COR-L47 (cell line): ENCODE results near the gene EXOC3.
"Not testable (repeated sequence)": the region's sequence is repeated elsewhere in the genome, so short reads cannot be mapped to it uniquely, and the experiment has no call there.

Experiments
- DNase-seq: peaks from one replicate; lab custom pipeline; 2025; lab: John Stamatoyannopoulos, UW

EXOC3 gene

GRCh38 chr5:442335-443238 lies at the start of gene EXOC3:
EXOC3 (plus strand) TSS chr5:443176; CDS start chr5:446206, 3,030 bp downstream.
- DNase-seq, result peak; percentile 60

- no peak for DNase-seq
These were observed 49.1 kb upstream of the EXOC3 start for GRCh38 chr5:393846-394275.

DNA sequence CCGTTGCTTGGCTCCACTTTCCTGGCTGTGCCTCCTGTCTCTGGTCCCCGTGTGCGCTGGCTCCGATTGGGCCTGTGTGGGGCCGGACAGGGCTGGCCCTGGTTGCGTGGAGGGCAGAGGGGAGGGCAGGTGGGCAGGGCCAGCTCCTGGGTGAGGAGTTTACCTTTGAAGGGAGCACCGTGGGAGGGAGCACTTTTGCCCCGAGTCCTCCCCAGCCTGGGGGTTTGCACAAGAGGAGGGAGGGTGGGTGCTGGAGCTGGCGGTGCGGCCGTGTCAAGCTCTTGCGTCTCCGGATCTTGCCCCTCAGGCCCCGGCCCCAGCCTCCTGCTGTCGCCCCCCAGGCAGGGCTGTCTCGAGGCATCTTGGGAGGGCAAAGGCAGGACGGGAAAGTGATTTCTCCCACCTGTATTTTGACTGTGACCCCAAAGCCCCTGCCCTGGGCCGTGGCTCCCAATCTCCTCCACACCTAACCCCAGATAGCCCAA lies 48.3 kb upstream of the EXOC3 start:
- DNase-seq, result no peak

- DNase-seq, result no peak
These were observed 47.6 kb upstream of the EXOC3 start for GRCh38 chr5:395156-395920.

DNA sequence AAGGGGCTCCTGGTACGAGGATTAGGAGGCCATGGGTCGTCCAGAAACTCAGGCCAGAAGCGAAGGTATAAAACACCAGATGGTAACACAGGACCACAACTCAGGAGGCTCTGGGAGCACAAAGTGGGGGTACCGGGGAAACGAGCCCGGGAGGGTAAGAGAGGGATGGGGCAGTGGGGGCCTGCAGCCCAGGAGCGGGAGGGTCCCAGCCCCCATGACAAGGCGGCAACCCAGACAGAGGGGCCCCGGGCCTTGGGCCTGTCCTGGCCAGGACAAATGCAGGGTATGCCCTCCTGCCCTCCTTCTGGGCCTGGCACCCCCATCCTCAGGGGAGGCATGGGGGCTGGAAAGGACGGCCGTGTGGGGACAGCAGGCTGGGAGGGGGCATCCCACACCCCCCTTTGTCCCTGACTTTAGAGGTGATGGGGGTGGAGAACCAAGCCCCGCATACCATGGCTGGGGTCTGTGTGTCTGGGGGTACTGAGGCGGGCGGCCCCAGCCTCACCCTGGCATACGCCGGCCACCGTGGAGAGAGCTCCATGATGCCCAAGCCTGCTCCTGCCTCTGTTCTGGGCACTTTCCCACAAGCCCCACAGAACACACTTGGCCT lies 47.0 kb upstream of the EXOC3 start:
- DNase-seq, result no peak

DNA sequence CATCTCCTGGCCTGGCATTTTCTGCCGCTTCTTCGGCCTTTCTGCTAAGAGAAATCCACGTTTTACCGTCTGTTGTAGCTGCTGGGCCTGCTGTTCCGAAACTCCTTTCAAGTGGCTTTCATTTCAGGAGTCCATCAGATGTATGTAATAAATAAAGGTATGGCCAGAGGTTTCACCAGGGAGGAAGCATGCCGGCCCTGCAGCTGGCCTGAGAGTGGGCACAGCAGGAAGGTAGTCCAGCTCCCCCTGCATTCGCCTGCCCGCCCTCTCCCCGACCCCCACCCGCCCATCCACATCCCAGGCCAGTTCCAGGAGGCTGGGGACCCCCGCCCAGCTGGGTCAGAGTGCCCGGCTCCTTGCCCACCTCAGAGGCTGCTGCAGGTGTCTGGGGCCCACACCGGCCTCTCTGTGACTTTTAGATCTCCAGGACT lies 46.4 kb upstream of the EXOC3 start:
- DNase-seq, result no peak

DNA sequence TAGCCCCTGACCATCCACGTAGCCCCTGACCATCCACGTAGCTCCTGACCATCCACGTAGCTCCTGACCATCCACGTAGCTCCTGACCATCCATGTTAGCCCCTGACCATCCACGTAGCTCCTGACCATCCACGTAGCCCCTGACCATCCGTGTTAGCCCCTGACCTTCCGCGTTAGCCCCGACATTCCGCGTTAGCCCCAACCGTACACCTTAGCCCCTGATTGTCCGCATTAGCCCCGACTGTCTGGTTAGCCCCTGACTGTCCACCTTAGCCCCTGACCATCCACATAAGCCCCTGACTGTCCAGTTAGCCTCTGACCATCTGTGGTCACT lies 44.9 kb upstream of the EXOC3 start:
- not testable (repeated sequence) for DNase-seq

- no peak for DNase-seq
These were observed 44.3 kb upstream of the EXOC3 start for GRCh38 chr5:398475-399295.

DNA sequence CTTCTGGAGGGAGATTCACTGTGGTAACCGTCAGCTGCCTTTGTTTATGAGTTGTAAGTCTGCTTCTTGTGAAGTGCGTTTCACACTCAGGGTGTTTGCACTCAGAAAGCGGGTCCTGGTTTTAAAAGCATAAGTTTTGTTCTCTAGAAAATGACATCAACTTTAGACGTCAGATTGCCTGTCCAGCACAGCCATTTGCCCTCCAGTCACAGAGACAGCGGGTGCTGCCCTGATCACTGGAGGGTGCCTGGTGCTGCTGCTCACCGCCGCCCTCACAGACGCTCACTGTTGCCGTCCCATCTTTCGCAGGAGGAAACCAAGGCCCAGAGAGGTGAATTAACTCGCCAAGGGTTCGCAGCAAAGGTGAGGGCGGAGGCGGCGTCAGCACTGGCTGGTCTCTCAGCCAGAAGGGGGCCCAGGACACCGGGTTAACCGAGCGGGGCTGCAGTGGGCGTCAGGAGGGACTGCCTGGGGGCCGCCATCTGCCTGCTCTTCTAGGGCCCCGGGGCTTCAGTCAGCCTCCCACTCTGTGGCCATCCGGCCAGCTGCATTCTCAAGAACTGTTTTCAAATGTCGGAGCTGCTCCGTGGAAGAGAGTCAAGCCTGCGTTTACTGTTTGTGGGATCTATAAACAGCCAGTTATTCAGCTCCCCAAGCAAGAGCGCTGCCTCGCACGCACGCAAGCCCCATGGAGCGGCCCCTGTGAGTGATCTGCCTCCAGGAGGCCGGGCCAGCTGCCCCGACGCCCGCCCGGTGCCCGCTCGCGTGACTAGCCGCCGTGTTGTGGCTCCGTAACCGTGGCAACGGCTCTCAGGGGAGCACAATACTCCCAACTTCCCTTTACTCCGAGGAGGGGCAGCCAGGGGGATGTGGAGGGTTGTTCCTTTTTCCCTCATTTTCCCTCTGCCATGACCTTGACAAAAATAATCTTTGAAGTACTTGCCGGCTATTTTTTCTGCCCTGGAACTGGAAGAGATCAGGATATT lies 43.4 kb upstream of the EXOC3 start:
- peak; percentile 97 for DNase-seq

DNA sequence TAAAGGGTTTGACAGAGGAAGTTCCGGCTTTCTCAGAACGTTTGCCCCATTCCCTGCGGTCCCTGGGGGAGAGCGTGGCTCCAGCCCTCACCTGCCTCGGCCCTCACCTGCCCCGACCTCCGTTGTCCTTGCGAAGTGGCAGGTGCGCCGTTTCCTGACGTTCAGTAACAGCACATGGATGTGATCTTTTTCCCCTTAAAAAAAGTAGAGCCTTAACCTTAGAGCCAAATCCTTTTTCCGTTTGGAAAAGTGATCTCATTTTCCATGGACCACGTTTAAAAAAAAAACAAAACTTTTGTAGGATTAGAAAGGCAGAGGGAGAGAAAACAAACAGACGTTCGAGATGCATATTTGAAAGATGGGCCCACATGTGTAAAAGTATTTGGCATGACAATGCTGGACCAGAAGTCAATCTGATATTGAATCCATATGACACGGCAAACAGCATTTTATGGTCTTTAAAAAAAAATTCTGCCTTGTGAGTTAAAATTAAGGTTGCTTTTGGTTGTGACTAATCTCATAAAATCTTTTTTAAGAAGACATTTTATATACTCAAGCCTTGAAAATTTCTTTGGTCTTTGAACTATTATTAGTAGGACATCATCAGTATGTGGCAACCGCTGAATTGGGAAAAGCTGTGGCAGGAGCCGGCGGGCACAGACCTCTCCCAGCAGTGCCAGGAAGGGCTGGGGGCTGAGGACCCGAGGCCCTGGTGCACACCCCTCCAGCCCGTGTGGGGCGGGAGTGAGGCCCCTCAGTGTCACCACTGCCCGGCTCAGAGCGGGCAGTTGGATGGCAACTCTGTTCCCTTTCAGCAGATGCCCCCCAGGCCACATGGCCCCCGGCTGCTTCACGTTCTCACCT lies 42.5 kb upstream of the EXOC3 start:
- DNase-seq, result no peak

GRCh38 chr5:401146-402034 lies 41.6 kb upstream of the EXOC3 start:
- DNase-seq, result no peak

GRCh38 chr5:402219-402614 lies 40.8 kb upstream of the EXOC3 start:
- DNase-seq, result not testable (repeated sequence)

DNA sequence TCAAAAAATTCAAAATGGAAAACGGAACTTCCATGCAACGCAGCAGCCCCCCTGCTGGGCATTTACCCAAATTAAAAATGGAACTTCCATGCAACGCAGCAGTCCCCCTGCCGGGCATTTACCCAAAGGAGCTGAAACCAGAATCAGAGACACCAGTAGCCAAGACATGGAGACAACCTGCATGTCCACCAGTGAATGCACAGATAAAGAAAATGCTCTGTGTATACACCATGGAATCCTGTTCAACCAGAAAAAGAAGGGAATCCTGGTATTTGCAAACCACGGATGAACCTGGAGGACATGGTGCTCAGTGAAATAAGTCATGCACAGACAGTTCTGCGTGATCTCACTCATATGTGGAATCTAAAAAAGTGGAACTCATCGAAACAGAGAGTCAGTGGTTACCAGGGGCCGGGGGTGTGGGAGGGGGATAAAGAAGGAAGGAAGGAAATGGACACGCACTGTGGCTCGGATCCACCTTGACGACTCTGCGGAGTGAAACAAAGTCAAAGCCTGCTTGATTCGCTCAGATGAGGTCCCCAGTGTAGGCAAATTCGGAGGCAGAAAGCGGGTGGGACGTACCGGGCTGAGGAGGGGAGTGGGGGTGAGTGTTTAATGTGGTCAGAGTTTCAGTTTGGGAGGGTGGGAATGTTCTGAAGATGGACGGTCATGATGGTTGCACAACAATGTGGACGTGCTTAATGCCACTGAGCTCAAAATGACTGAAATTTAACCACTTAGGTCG lies 40.2 kb upstream of the EXOC3 start:
- DNase-seq, result no peak

GRCh38 chr5:403995-404394 lies 39.0 kb upstream of the EXOC3 start:
- DNase-seq, result no peak

DNA sequence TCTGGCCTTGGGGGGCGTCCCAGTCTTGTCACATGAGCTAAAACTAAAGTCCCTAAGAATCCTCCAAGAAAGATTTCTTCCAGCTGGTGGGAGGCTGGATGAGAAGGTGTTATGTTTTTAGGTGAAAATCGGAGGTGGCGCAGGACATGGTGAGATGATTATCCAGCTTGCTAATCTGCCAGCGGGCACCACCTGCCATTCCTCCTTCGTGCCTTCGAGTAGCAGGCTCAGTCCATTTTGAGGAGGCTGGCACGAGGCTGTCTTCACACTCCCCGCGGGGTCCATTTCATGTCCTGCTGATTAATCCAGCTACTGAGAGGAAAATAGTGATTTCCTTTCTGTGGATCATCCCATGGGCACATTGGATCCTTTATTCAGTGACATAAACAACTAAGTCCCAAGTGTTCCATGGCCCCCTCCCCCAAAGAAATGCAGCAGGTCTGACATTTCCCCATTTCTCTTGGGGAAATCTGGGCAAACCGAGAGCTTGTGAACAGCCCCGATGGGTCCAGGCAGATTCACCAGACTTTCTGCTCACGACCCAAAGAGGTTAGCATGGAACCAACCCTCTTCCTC lies 38.2 kb upstream of the EXOC3 start:
- DNase-seq, result no peak

- DNase-seq, result no peak
These were observed 37.6 kb upstream of the EXOC3 start for GRCh38 chr5:405421-405820.

DNA sequence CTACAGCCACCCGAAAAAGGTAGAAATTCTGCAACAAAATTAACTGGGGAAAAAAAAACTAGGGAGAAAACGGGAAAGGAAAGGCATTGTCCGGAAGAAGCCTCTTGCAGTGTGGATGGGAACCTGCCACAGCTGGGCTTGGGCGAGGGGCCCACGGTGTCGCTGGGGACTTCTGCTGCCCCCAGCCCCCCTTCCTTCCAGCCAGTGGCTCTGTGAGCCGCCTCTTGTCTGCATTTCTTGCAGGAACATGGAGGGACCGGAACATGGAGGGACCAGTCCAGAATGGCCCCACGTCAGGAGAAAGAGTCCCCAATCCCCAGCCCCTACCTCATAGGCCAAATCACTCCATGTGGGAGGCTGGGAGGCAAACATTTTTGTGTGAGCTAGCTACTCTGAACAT lies 36.9 kb upstream of the EXOC3 start:
- no peak for DNase-seq
